Measurements from ENCODE around the gene DDAH1.

The DDAH1 gene

GRCh38 chr1:85328713-85329397, 136.1 kb downstream of the DDAH1 start:
- peak overlapping the region; percentile 81 for H4K91ac ChIP-seq (ENCODE audit: low read depth, low read length)
- no peak overlapping the region for H3K9ac ChIP-seq (ENCODE audit: low read length)
- H3K4me1 ChIP-seq (ENCODE audit: control insufficient read depth in 1 of 2, insufficient read depth in 2 of 2, low read length in 2 of 2): peaks cover 15 to 16% of the 10 kb centered on the region in 2 experiments
- DNase-seq: peak; percentile 86 to 97
- no peak overlapping the region for H3K4me3 ChIP-seq (ENCODE audit: low read depth, low read length)
- no peaks in the 10 kb centered on the region for H3K27me3 ChIP-seq (ENCODE audit: insufficient read depth, low read length)
- H2AFZ ChIP-seq (ENCODE audit: insufficient read depth, low read length, poor library complexity): no peak overlapping the region
- no peak overlapping the region for H2AK5ac ChIP-seq (ENCODE audit: low read length)
- H3K18ac ChIP-seq (ENCODE audit: low read length): peak overlapping the region; percentile 75
- no peaks in the 10 kb centered on the region for H3K9me3 ChIP-seq (ENCODE audit: insufficient read depth, low read depth, low read length)
- no peak overlapping the region for H3K4me2 ChIP-seq (ENCODE audit: low read length)
- no peak overlapping the region for H4K12ac ChIP-seq (ENCODE audit: low read depth, low read length)
- H3K79me2 ChIP-seq (ENCODE audit: control insufficient read depth, insufficient read depth, low read length, poor library complexity): no peaks in the 10 kb centered on the region
- H2BK120ac ChIP-seq (ENCODE audit: insufficient read depth, low read length, poor library complexity): peak overlapping the region; percentile 81
- no peak overlapping the region for H3K23ac ChIP-seq (ENCODE audit: low read length)
- peak overlapping the region; percentile 69 for H2BK5ac ChIP-seq (ENCODE audit: low read depth, low read length, poor library complexity)
- H3K79me1 ChIP-seq (ENCODE audit: low read length): peaks cover 16% of the 10 kb centered on the region
- peak overlapping the region; percentile 52 for H3K4ac ChIP-seq (ENCODE audit: low read depth, low read length)
- no peaks in the 10 kb centered on the region for H3K36me3 ChIP-seq (ENCODE audit: control insufficient read depth in 1 of 2, insufficient read depth in 2 of 2, low read length in 2 of 2)
- H3K27ac ChIP-seq (ENCODE audit: low read depth, low read length): peak overlapping the region; percentile 54
- peak overlapping the region; percentile 29 for H4K8ac ChIP-seq (ENCODE audit: low read depth, low read length)
- WGBS (ENCODE audit: extremely low coverage, insufficient coverage, insufficient read length): no CpG with 5 or more reads among the region's 3 CpGs
- H3K14ac ChIP-seq (ENCODE audit: low read length): peak overlapping the region; percentile 57
- H2BK12ac ChIP-seq (ENCODE audit: low read length): no peak overlapping the region

- Histone ChIP-seq H4K12ac (ENCODE audit: low read depth, low read length) (no peak overlapping the region), H3K18ac (ENCODE audit: low read length) (no peak overlapping the region), H3K36me3 (ENCODE audit: control insufficient read depth in 1 of 2, insufficient read depth in 2 of 2, low read length in 2 of 2) (no peaks in the 10 kb centered on the region), H3K27ac (ENCODE audit: low read depth, low read length) (no peak overlapping the region), H2BK120ac (ENCODE audit: insufficient read depth, low read length, poor library complexity) (no peak overlapping the region), H4K91ac (ENCODE audit: low read depth, low read length) (no peak overlapping the region), H3K23ac (ENCODE audit: low read length) (no peak overlapping the region), H3K9me3 (ENCODE audit: insufficient read depth, low read depth, low read length) (no peaks in the 10 kb centered on the region), H2BK12ac (ENCODE audit: low read length) (no peak overlapping the region), H2AK5ac (ENCODE audit: low read length) (no peak overlapping the region), H3K4ac (ENCODE audit: low read depth, low read length) (no peak overlapping the region), H2AFZ (ENCODE audit: insufficient read depth, low read length, poor library complexity) (no peak overlapping the region), H3K79me1 (ENCODE audit: low read length) (peaks cover 16% of the 10 kb centered on the region), H3K27me3 (ENCODE audit: insufficient read depth, low read length) (no peaks in the 10 kb centered on the region), H3K4me1 (ENCODE audit: control insufficient read depth in 1 of 2, insufficient read depth in 2 of 2, low read length in 2 of 2) (peaks cover 15 to 16% of the 10 kb centered on the region in 2 experiments), H4K8ac (ENCODE audit: low read depth, low read length) (no peak overlapping the region), H3K14ac (ENCODE audit: low read length) (no peak overlapping the region), H3K4me3 (ENCODE audit: low read depth, low read length) (no peak overlapping the region), H3K79me2 (ENCODE audit: control insufficient read depth, insufficient read depth, low read length, poor library complexity) (no peaks in the 10 kb centered on the region), H2BK5ac (ENCODE audit: low read depth, low read length, poor library complexity) (no peak overlapping the region), H3K9ac (ENCODE audit: low read length) (no peak overlapping the region), H3K4me2 (ENCODE audit: low read length) (no peak overlapping the region)
- WGBS (ENCODE audit: extremely low coverage, insufficient coverage, insufficient read length): no CpG with 5 or more reads among the region's 2 CpGs
- no peak for DNase-seq
These were observed 137.2 kb downstream of the DDAH1 start for GRCh38 chr1:85327759-85328158.

GRCh38 chr1:85326851-85327250, 138.1 kb downstream of the DDAH1 start:
- H3K9me3 ChIP-seq (ENCODE audit: insufficient read depth, low read depth, low read length): no peaks in the 10 kb centered on the region
- H4K8ac ChIP-seq (ENCODE audit: low read depth, low read length): no peak overlapping the region
- no peak overlapping the region for H2AFZ ChIP-seq (ENCODE audit: insufficient read depth, low read length, poor library complexity)
- peaks cover 15 to 16% of the 10 kb centered on the region in 2 experiments for H3K4me1 ChIP-seq (ENCODE audit: control insufficient read depth in 1 of 2, insufficient read depth in 2 of 2, low read length in 2 of 2)
- no peaks in the 10 kb centered on the region for H3K79me2 ChIP-seq (ENCODE audit: control insufficient read depth, insufficient read depth, low read length, poor library complexity)
- no peaks in the 10 kb centered on the region for H3K27me3 ChIP-seq (ENCODE audit: insufficient read depth, low read length)
- H2BK12ac ChIP-seq (ENCODE audit: low read length): peak overlapping the region; percentile 4
- no peak overlapping the region for H2BK120ac ChIP-seq (ENCODE audit: insufficient read depth, low read length, poor library complexity)
- no peak overlapping the region for H3K14ac ChIP-seq (ENCODE audit: low read length)
- H2AK5ac ChIP-seq (ENCODE audit: low read length): no peak overlapping the region
- no peak overlapping the region for H3K4me3 ChIP-seq (ENCODE audit: low read depth, low read length)
- H3K23ac ChIP-seq (ENCODE audit: low read length): no peak overlapping the region
- no peaks in the 10 kb centered on the region for H3K36me3 ChIP-seq (ENCODE audit: control insufficient read depth in 1 of 2, insufficient read depth in 2 of 2, low read length in 2 of 2)
- no peak for DNase-seq
- H3K4me2 ChIP-seq (ENCODE audit: low read length): no peak overlapping the region
- H4K12ac ChIP-seq (ENCODE audit: low read depth, low read length): no peak overlapping the region
- no peak overlapping the region for H3K9ac ChIP-seq (ENCODE audit: low read length)
- no peak overlapping the region for H3K4ac ChIP-seq (ENCODE audit: low read depth, low read length)
- H3K79me1 ChIP-seq (ENCODE audit: low read length): peaks cover 13% of the 10 kb centered on the region
- WGBS (ENCODE audit: extremely low coverage, insufficient coverage, insufficient read length): no CpG with 5 or more reads among the region's 5 CpGs
- no peak overlapping the region for H2BK5ac ChIP-seq (ENCODE audit: low read depth, low read length, poor library complexity)
- H3K27ac ChIP-seq (ENCODE audit: low read depth, low read length): no peak overlapping the region
- H4K91ac ChIP-seq (ENCODE audit: low read depth, low read length): no peak overlapping the region
- H3K18ac ChIP-seq (ENCODE audit: low read length): no peak overlapping the region

GRCh38 chr1:85326336-85326735, 138.6 kb downstream of the DDAH1 start:
- H3K9me3 ChIP-seq (ENCODE audit: insufficient read depth, low read depth, low read length): no peaks in the 10 kb centered on the region
- no peak overlapping the region for H3K4me3 ChIP-seq (ENCODE audit: low read depth, low read length)
- H3K36me3 ChIP-seq (ENCODE audit: control insufficient read depth in 1 of 2, insufficient read depth in 2 of 2, low read length in 2 of 2): no peaks in the 10 kb centered on the region

More at GRCh38 chr1:85326336-85326735, 138.6 kb downstream of the DDAH1 start:
- H4K12ac ChIP-seq (ENCODE audit: low read depth, low read length): no peak overlapping the region
- H3K18ac ChIP-seq (ENCODE audit: low read length): no peak overlapping the region
- H3K4ac ChIP-seq (ENCODE audit: low read depth, low read length): no peak overlapping the region
- no peak overlapping the region for H3K14ac ChIP-seq (ENCODE audit: low read length)
- no peak overlapping the region for H4K8ac ChIP-seq (ENCODE audit: low read depth, low read length)
- H3K23ac ChIP-seq (ENCODE audit: low read length): no peak overlapping the region
- no peak overlapping the region for H3K27ac ChIP-seq (ENCODE audit: low read depth, low read length)
- H3K79me2 ChIP-seq (ENCODE audit: control insufficient read depth, insufficient read depth, low read length, poor library complexity): no peaks in the 10 kb centered on the region
- no peak overlapping the region for H2BK12ac ChIP-seq (ENCODE audit: low read length)
- H3K4me1 ChIP-seq (ENCODE audit: control insufficient read depth in 1 of 2, insufficient read depth in 2 of 2, low read length in 2 of 2): peaks cover 15 to 16% of the 10 kb centered on the region in 2 experiments
- H2BK5ac ChIP-seq (ENCODE audit: low read depth, low read length, poor library complexity): no peak overlapping the region
- no peak overlapping the region for H2BK120ac ChIP-seq (ENCODE audit: insufficient read depth, low read length, poor library complexity)
- no peaks in the 10 kb centered on the region for H3K27me3 ChIP-seq (ENCODE audit: insufficient read depth, low read length)
- H4K91ac ChIP-seq (ENCODE audit: low read depth, low read length): no peak overlapping the region
- peaks cover 13% of the 10 kb centered on the region for H3K79me1 ChIP-seq (ENCODE audit: low read length)
- no peak overlapping the region for H2AK5ac ChIP-seq (ENCODE audit: low read length)
- no peak overlapping the region for H3K9ac ChIP-seq (ENCODE audit: low read length)
- H3K4me2 ChIP-seq (ENCODE audit: low read length): no peak overlapping the region
- peak in 1 of 2 donors; percentile 76 for DNase-seq
- no peak overlapping the region for H2AFZ ChIP-seq (ENCODE audit: insufficient read depth, low read length, poor library complexity)
- no CpG with 5 or more reads among the region's 2 CpGs for WGBS (ENCODE audit: extremely low coverage, insufficient coverage, insufficient read length)

All from trophoblast cell (in vitro differentiated cells and primary cell).